Right lung (tissue), 5 donors: Measurements from ENCODE around the gene VMO1. TPM values are rescaled to one million over a fixed set of nuclear protein-coding genes. Genes with fewer than 3 reads are reported as not detected.
A peak's percentile ranks its signal among the peaks of the same experiment; 100 is the strongest.

ENCODE experiments used
- DNase-seq, 2 donors: peaks; one replicate each; pipeline ENCODE4 v3.0.0-alpha.2; 2013
- polyA plus RNA-seq, 5 donors: library from polyadenylated mRNA; unstranded; fragments of 120-200 nt; gene quantifications; one replicate each; pipeline versions ENCODE4 v1.2.1 to v1.2.3, GENCODE V29; 2013; ENCODE audit warnings: inconsistent platforms in 1 of 5, low replicate concordance in 1 of 5; ENCODE audit not compliant: insufficient read length in 5 of 5, insufficient read depth in 1 of 5

The VMO1 gene
- polyA plus RNA-seq, 5 donors: 0.16 to 0.97 (median 0.35) TPM; not detected in 1

DNA sequence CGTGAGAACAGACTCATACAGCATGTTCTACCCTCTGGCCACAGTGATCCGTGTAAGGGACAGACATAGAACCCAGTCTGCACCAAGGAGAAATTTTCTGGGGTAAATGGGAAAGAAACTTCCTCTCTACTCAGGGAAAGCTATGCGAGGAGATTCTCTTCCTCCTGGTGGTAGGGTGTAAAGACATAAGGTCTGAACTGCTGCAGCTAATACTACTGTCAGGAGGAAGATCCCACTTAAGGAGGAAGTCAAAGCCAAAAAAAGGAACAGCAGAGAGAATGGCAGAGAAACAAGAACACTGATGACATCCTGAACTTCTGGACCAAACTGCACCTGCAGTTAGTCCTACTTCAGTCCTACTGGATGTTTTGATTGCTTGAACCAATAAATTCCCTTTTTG is 21.6 kb downstream of the VMO1 start:
- no peak for DNase-seq

DNA sequence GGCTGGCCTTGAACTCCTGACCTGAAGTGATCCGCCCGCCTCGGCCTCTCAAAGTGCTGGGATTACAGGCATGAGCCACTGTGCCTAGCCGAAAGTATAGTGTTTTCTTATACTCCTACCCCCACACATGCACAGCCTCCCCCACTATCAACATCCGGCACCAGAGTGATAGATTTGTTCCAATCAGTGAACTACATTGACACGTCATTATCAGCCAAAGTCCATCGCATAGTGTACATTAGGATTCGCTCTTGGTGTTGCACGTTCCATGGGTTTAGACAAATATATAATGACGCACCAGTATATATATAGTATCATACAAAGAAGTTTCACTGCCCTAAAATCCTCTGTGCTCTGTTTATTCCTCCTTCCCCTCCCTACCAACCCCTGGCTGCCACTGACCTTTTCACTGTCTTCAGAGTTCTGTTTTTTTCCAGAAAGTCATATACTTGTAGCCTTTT is 26.4 kb downstream of the VMO1 start:
- no peak for DNase-seq

DNA sequence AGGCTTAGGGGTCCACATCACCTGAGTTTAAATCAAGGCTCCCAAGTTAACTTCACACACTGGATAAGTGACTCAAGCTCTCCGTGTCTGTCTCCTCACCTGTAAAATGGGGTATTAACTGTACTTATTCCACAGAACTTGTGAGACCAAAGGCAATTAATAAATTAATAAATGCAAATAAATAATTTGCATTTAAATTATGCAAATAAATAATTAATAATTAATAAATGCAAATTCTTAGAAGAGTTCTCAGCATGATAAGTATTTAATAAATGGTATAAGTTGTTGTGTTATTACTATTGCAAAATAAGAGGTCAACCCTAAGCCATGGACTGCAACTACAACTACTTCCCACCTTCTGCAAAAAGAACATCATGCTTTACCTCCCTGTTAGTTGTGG is 32.8 kb downstream of the VMO1 start:
- DNase-seq: no peak

DNA sequence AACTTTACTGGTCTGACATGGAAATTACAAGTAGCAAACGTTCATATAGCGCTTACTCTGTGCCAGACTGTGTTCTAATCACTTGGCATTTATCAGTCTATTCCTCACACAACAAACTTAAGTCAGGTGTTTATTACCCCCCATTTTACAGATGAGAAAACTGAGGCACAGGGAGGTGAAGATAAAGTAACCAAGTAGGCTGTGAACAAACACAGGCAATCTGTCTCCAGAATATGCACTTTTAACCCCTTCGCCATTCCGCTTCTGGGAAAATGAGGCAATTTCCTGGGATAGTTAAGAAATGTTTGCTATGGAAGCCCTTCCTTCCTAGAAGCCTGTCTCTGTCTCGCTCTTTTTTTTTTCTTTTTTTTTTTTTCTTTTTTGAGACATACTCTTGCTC is 34.2 kb downstream of the VMO1 start:
- DNase-seq: no peak

DNA sequence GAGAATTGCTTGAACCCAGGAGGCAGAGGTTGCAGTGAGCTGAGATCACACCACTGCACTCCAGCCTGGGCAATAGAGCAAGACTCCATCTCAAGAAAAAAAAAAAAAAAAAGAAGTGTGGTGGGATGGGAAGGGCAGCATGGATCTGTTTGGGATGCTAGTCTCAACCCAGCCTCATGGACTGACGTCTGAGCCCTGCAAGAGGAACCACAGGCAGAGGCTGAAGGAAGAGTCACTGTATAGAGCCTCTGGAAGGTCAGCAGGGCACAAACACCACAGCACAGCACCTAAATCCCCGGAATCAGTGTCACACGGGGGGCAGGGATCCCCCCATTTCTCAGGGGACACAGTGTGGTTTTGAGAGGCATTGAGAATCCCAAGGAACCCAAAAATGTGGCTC is 35.6 kb downstream of the VMO1 start:
- DNase-seq: no peak

DNA sequence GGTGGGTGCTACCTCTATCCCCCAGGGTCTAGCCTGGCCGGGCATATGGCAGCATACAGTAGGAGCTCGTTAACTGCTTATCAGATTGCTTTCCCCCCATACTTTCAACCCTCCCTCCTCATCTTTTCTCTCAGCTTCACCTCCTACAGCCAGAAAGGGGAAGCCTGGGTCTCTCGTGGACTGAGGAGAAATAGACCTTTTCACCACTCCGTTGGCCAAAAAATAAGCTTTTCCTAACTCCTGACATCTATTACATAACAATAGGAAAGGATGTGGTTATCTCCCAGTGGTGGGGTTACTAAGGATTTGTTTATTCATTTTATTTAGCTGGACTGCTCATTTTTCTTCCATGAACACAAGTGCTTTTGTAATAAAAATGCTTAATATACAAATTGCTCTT is 37.5 kb downstream of the VMO1 start:
- no peak for DNase-seq

DNA sequence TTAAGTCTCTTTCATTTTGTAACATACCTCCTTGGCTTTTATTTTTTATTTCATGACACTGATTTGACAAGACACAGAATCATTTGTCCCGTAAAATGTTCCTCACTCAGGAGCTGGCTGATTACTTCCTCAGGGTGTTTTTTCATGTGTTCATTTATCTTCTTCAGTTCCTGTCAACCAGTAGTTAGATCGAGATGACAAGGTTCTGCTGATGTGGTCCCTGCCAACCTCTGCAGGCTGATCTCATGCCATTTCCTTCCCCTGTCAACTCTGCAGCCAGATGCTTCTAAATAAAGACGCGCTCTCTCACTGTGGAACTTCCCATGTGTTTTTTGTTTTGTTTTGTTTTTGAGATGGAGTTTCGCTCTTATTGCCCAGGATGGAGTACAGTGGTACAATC is 38.3 kb downstream of the VMO1 start:
- no peak for DNase-seq

DNA sequence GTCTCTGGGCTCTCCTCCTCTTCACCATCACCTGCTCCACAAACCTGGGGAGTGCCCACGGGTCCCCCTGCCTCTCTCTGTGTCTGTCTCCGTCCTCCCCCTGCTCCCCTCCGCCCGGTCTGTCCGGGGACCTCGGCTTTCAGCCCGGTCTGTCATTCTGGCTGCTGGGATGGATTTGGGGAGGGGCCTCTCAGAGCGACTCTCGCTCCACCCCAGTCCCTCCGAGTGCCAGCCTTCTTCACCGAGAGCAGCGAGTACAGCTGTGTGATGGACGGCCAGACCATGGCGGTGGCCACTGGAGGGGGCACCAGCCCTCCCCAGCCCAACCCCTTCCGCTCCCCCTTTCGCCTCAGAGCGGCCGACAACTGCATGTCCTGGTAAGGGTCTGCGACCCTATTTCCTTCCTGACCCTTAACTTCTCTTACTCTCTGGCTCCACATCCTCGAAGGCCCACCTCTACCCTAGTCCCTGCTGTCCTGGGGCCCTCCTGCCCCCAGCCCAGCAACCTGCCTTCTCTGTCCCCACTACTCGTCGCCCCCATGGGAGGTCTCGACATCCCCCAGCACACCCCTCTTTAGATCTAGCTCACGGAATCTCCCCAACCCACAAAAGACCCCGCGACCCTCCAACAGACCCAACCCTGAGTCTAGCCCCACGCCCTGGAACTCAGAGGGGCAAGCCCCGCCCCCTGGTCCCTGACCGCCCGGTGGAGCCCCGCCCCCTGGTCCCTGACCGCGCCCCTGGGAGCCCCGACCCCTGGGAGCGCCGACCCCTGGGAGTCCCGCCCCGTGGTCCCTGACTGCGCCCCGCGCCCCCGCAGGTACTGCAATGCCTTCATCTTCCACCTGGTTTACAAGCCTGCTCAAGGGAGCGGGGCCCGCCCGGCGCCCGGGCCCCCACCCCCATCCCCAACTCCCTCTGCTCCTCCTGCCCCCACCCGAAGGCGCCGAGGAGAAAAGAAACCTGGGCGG is 40.9 kb downstream of the VMO1 start:
- no peak for DNase-seq

DNA sequence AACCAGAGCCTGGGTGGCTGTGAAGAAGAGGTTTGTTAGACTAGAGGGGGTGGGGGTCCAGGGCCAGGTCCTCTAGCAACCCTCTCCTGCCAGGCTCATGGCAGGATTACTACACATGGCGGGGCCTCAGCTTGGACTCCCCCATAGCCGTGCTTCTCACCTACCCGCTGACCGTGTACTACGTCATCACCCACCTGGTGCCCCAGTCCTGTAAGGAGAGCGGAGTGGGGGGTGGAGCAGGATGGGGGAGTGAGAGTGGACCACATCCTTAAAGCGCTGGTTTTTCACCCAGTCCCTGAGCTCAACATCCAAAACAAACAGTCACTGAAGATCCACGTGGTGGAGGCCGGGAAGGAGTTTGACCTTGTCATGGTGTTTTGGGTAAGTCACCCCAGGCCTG is 42.3 kb downstream of the VMO1 start:
- DNase-seq: no peak

DNA sequence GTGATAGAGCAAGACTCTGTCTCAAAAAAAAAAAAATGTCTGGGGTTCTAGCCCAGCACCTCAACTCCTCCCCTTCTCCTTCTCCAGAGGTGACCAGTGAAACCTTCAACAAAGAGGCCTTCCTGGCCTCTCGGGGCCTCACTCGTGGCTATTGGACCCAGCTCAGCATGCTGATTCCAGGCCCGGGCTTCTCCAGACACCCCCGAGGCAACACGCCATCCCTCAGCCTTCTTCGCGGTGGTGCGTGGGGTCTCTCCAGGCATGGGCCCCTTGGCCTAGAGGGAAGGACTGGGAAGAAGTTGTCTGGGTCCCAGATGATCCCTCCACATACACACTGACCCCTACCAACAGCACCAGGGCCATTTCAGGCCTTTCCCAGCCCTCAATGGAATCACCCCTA is 42.9 kb downstream of the VMO1 start:
- no peak for DNase-seq

DNA sequence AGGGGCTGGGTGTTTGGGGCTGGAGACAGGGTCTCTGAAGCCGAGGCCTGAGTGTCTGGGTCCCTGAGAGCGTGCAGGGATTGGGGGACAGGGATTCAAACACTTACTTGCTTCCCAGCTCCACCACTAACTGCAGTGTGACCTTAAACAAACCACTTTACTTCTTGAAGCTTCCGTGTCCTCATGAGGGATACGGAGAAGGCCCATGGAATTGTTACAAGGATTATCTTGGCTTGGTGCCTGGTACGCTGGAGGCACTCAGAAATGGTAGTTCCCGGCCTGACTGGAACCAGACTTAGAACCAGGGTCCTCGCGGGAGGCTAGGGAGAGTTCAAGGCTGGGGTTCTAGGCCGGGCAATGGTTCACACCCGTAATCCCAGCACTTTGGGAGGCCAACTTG is 43.5 kb downstream of the VMO1 start:
- no peak for DNase-seq

DNA sequence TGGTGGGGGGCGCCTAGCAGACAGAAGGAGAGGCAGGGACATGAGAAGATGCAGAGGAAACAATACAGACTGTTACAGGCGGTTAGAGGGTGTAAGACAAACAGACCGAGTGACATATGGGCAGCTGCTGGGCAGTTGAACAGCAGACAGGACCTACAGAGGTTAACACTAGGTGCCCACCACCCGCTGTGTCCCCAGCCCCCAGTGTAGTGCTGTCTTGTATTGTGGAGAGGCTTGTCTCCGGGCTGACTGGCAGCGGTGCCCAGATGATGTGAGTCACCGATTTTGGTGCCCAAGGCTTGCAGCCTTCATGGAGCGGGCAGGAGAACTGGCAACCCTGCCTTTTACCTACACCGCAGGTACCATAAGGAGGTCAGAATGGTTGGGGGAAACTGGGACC is 44.0 kb downstream of the VMO1 start:
- no peak for DNase-seq

DNA sequence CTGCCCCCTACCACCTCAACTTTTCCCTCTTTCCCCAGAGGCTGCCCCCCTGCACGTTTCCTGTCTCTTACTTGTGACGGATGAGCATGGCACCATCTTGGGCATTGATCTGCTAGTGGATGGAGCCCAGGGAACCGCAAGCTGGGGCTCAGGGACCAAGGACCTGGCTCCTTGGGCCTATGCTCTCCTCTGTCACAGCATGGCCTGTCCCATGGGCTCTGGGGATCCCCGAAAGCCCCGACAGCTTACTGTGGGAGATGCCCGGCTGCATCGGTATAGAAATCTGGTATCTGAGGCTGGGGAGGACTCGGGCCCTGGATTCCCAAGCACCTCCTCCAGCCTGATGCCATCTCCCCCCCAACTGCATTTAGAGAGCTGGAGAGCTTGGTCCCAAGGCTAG is 44.6 kb downstream of the VMO1 start:
- no peak for DNase-seq

DNA sequence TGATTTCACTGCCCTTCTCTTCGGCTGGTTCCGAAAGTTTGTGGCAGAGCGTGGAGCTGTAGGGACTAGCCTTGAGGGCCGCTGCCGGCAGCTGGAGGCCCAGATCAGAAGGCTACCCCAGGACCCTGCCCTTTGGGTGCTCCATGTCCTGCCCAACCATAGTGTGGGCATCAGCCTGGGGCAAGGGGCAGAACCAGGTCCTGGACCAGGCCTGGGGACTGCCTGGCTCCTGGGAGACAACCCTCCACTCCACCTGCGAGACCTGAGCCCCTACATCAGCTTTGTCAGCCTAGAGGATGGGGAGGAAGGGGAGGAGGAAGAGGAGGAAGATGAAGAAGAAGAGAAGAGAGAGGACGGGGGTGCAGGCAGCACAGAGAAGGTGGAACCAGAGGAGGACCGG is 45.6 kb downstream of the VMO1 start:
- DNase-seq: no peak

DNA sequence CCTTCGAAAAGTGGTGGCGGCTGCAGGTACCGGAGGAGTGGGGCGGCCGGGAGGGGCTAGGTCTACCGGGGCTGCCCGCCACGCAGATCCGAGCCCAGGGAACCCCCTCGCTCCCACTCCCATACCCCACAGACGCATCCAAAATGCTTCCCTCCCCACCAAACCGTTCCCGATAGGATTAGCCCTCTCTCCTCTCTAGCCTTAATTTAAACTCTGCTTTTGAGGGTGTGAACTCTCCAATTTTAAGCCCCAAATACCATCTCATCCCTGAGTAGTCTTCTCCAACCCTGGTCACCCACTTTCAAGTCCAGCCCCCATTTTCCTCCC is 46.2 kb downstream of the VMO1 start:
- DNase-seq: no peak

DNA sequence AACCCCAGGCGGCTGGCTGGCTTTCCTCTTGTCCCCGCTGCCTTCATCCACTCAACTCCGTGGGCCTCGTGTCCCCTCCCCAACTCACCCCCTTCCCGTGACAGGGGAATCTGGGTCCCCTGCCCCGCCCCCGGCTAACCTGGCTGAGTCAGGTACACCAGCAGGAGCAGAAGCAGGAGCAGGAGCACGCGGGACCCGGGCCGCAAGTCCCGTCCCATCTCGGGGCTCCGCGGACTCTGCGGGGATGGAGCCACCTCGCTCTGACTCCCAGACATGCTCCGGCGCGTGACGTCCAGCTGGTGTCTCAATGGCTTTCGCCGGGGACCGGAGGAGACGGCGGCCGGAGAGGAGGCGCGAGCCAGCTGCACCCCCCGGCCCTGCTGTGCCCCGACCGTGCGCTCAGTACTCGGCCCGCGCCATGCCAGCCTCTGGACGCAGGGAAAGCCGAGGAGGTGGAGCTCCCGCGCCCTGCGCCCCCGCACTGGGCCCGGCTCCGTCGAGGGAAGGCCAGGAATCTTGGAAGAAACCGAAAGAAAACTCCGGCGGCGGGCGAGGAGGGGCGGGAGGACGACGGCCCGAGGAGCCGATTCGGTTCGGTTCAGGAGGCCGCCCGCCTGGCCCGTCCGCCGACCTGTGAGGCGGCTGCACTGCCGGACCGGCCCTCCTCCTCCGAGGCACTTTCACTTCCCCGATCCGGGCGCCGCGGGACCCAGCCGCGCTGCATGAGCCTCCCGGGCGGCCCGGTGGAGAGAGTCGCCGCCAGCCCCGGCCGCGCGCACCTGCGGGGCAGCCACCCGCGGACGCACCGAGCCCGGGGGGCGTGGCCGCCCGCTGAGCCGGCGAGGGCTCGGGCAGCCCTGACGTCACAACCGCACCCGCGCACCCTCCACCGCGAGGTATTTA is 46.8 kb downstream of the VMO1 start, which contains the start of the genes CXCL16 and ZMYND15:
Gene CXCL16 (minus strand): TSS at position 807 of the 903 bp plus-strand sequence. CDS start 589 bp downstream, at position 218.
Gene ZMYND15 (plus strand): TSS at position 712 of the 903 bp plus-strand sequence. CDS start 716 bp downstream, outside the sequence.
- peak; percentile 32 to 37 for DNase-seq

DNA sequence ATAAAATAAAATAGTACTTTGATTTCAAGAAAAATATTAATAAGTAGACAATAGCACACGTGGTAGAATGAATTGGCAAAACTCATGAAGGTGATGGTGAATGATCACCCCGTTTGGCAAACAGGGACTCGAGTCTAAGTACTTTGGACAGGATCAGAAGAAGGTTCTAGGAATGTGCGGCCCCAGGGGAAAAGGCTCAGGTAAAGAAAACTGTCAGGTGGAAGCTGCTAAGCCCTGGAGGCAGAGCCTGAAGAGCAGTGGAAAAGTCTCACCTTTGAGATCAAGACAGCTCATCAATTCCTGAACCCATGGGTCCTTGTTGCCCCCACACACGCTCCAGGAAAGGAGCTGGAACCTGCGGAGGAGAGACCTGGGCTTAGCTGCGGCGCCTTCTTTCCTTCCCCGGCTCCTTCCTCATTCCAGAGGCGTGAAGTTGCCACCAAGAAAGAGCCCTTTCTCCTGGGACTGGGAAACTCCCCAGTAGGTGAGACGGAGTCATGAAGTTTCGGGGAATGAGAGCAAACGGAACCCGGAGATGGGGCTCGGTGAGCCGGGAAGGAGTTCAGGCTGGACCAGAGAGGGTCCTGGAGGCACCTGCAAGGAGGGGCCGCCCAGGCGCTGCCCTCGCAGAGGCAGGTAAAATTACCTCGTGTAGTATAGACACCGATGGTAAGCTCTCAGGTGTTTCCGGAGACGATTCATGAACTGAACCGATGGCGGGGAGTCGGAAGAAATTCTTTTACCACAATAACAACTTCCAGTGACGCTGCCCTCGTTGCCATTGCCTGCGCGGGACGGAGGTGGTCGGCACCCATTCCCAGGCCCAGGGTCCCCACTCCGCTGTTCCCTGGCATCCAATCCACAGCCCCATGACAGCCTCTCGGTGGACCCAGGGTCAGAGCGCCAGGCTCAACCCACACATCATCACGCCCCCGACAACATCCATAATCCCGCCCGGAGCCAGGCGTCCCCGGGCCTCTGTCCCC is 47.7 kb downstream of the VMO1 start:
- peak in 1 of 2 donors; percentile 32 for DNase-seq

DNA sequence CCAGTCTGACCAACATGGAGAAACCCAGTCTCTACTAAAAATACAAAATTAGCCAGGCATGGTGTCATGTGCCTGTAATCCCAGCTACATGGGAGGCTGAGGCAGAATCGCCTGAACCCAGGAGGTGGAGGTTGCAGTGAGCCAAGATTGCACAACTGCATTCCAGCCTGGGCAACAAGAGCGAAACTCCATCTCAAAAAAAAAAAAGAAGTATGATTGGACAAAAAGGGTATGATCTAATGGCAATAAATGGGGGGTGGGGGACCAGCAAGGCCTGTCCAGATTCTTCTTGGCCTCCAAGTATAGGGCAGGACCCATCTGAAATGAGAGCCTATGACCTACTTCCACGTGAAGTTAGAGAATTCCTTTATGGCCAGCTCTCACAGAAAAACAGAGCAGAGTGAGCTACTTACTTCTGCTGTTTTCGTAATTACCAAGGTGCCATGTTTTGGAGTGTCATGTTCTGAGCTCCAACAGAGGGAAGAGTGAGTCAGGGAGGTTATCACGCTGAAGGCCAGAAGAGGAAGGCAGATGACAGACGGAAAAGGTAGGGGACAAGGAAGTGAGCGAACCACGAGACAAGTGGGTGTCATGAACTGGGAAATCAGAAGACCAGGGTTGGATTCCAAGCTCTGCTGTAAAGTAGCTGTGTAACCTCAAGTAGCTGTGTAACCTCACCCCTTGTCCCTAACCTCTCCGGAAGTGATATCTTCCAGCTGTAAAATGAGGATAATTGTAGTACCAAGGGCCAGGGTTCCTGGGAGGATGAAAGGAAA is 50.1 kb downstream of the VMO1 start:
- no peak for DNase-seq
